DMS53 treated with DMSO at 0.1 percent for 48 hours (cell line): ENCODE measurements around the gene RASA3.

Experiments used
- DNase-seq: peaks from one replicate; lab custom pipeline; 2025; ENCODE audit not compliant: unreplicated experiment; lab: John Stamatoyannopoulos, UW

RASA3 gene

GRCh38 chr13:114038900-114039299 lies 93.5 kb downstream of the RASA3 start:
- DNase-seq = no peak

GRCh38 chr13:114038211-114038613 lies 94.2 kb downstream of the RASA3 start:
- DNase-seq = no peak

- no peak for DNase-seq
Observed at GRCh38 chr13:114037674-114038073, 94.7 kb downstream of the RASA3 start.

- no peak for DNase-seq
Observed at GRCh38 chr13:114035583-114036531, 96.6 kb downstream of the RASA3 start.

DNA sequence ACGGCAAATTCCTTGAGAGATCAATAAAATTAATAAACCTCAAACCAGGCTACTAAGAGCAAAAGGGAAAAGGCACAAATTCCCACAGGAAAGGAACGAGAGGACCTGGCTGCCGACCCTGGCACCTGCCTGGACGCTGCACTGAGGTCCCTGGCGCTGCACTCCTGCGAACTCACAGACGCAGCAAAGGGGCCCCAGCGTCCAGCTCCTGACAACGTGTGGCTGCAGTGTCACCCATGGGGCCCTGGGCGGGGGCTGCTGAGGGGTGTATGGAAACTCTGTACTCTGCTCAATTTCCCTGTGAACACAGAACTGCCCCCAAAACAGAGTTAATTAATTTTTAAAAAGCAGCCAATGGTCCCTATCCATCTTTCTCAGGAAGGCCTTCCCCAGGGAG lies 97.2 kb downstream of the RASA3 start:
- DNase-seq = no peak

GRCh38 chr13:114034481-114034891 lies 97.9 kb downstream of the RASA3 start:
- DNase-seq = no peak

GRCh38 chr13:114033541-114034315 lies 98.7 kb downstream of the RASA3 start:
- no peak for DNase-seq

DNA sequence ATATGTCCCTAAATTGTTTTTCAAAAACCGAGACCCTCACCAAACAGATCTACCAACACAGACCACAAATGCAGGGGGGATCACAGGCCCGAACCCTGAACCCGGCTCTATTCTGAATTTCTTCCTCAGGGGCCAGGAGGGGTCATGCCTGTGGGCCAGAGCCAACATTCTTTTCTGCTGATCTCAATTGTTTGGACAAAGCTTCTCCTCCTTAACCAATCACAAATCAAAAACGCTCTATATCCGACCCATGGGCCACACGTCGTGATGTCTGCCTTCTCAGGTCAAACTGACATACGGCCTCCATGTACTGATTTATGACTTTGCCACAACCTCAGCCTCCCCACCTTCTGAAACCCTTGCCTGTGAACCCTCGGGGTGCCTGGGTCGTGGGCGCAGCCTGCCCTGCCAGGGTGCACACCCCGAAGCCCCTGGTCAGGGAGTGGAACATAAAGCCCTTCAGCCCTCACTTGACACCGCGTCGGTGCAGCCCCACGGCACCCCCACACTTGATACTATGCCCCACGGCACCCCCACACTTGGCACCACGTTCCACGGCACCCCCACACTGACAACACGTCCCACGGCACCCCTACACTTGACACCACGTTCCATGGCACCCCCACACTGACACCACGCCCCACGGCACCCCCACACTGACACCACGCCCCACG lies 100.2 kb downstream of the RASA3 start:
- no peak for DNase-seq

GRCh38 chr13:114031631-114032030 lies 100.8 kb downstream of the RASA3 start:
- no peak for DNase-seq

GRCh38 chr13:114030666-114031610 lies 101.5 kb downstream of the RASA3 start:
- no peak for DNase-seq

- DNase-seq = no peak
Observed at GRCh38 chr13:114029866-114030625, 102.4 kb downstream of the RASA3 start.

DNA sequence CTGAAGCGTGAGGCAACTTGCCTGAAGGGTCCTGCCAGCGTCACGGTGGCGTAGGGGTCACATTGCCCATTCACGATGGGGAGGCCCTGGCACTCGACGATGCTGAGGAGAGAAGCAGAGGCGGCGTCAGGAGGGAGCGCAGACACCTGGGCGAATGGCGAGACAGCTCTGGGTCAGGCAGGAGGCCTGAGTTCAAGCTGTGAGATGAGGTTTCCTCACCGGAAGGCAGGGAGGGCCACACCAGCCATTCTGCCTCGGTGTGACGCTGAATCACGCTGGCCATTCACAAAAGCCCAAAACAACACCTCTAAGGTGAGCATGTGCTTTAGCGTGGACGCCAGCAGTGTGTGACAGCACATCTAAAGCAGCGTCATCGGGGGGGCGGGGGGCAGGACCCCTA lies 104.6 kb downstream of the RASA3 start:
- no peak for DNase-seq

GRCh38 chr13:114027046-114027715 lies 105.2 kb downstream of the RASA3 start:
- DNase-seq = no peak

DNA sequence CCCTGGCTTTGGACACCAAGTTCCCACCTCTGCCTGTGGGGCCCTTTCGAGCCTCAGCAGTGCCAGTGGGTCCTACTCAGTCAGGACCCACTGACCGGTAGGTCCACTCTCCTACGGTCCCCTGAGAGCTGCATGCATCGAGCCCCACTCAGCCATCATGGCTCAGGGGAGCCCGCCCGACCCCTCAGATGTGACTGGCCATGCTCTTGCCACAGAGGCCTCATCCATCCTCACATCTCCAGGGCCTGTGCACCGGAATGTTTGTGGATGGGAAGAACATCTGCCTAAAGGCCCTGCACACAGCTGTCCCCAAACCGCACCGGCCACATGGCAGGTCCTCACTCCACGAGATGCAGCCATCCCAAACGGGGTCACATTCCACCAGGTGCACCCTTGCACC lies 105.9 kb downstream of the RASA3 start:
- DNase-seq = no peak

- DNase-seq = no peak
Observed at GRCh38 chr13:114025714-114026431, 106.5 kb downstream of the RASA3 start.

DNA sequence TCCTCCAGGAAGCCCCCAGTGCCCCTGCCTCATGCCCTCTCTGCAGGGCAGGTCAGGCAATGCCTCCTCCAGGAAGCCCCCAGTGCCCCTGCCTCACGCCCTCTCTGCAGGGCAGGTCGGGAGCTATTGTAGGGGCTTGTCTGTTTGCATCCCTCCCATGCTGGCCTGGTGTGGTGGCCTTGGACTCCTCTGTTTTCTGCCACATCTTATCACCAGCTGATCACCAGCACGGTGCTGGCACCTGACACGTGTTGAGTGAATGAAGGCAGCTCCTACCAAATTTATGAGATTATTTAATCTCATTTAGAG lies 107.1 kb downstream of the RASA3 start:
- no peak for DNase-seq

DNA sequence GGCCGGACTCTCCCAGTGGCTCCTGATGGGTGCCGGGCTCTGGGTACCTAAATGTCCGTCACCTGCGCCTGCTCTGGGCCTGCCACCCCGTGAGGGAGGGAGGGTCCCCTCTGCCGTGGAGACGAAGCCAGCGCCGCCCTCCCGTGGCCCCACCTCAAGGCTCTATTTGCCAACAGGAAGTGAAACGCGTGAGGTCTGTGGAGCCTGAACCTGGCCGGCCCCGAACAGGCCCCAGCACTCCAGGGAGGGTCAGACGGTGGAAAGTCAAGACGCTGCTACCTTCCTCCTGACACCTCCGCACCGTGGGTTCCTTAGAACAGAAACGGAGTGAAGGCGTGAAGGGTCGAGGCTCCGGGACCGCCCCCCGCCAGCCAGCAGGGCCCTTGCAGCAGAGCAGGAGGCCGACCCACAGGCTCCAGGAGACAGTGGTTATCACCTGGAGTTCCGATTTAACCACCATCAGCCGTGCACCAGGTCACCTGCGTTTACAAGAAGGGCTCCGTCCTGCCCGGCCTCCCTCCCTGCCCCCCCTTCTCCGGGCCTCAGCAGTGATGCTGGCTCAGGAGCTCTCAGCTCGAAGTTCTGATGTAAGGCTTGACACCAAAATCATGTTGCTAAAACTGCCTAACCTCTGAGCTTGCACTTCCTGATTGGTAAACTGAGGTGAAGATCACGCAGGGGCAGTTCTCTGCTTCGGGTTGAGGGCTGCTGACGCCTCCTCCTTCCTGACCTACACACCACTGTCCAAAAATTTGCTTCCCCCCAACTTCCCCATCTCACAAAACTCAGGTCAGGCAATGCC lies 107.6 kb downstream of the RASA3 start:
- no peak for DNase-seq
